Kidney epithelial cell (primary cell): Measurements from ENCODE around the gene CUBN. TPM values are rescaled to one million over a fixed set of nuclear protein-coding genes. Genes with fewer than 3 reads are reported as not detected.

Experiments
- DNase-seq: peaks from one replicate; pipeline ENCODE4 v3.0.0-alpha.2; 2010; ENCODE audit warnings: low read depth
- H3K27me3 ChIP-seq: 2 replicates; pipeline ENCODE4 v1.6.0; 2011; ENCODE audit warnings: low read length; ENCODE audit not compliant: control insufficient read depth, insufficient read depth
- H3K36me3 ChIP-seq: 2 replicates; pipeline ENCODE4 v1.5.1; 2011; ENCODE audit warnings: low read length; ENCODE audit not compliant: control insufficient read depth, insufficient read depth
- H3K4me3 ChIP-seq: 2 replicates; pipeline ENCODE4 v1.5.1; 2011; ENCODE audit warnings: low read depth, mild to moderate bottlenecking, control low read depth, low read length
- total RNA-seq: library from RNA; depleted of rRNA; stranded (reverse); fragments of >200 nt; gene quantifications from 2 replicates; pipeline ENCODE4 v1.2.3, GENCODE V29; 2015
- TF ChIP-seq, protein P1 (sequence below): IDR thresholded peaks from 2 replicates; pipeline ENCODE4 v1.5.1; 2011; ENCODE audit warnings: mild to moderate bottlenecking, moderate library complexity, low read length, control low read depth, inconsistent platforms; ENCODE audit not compliant: insufficient read depth, poor library complexity, severe bottlenecking

The CUBN gene
- total RNA-seq, 1 donor from 2014 or later = 1.3 TPM

DNA sequence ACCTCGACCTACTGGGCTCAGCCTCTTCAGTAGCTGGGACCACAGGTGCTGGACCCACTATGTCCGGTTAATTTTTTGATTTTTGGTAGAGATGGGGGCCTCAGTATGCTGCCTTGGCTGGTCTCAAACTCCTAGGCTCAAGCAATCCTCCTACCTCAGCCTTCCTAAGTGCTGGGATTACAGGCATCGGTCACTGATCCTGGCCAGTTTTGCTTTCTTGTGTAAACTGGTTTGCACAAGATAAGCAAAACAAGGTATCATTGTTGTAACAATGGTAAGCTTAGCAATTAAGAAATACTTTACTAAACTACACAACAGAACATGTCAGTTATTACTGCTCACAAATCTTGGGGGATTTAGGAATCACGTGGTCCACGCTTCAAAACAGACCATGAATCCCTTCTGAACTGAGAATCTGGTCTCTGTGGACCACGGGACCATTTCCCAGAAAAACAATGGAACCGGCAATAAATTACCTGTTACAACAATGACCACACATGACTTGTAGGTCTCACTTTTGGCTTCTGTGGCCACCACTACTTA is 349.2 kb downstream of the CUBN start:
- H3K4me3 ChIP-seq = no peak overlapping the region
- H3K36me3 ChIP-seq = no peaks in the 10 kb centered on the region
- H3K27me3 ChIP-seq = no peaks in the 10 kb centered on the region
- DNase-seq = no peak
- TF ChIP-seq, protein P1, sequence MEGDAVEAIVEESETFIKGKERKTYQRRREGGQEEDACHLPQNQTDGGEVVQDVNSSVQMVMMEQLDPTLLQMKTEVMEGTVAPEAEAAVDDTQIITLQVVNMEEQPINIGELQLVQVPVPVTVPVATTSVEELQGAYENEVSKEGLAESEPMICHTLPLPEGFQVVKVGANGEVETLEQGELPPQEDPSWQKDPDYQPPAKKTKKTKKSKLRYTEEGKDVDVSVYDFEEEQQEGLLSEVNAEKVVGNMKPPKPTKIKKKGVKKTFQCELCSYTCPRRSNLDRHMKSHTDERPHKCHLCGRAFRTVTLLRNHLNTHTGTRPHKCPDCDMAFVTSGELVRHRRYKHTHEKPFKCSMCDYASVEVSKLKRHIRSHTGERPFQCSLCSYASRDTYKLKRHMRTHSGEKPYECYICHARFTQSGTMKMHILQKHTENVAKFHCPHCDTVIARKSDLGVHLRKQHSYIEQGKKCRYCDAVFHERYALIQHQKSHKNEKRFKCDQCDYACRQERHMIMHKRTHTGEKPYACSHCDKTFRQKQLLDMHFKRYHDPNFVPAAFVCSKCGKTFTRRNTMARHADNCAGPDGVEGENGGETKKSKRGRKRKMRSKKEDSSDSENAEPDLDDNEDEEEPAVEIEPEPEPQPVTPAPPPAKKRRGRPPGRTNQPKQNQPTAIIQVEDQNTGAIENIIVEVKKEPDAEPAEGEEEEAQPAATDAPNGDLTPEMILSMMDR = no peak

- Histone ChIP-seq H3K27me3 (no peaks in the 10 kb centered on the region), H3K4me3 (no peak overlapping the region), H3K36me3 (no peaks in the 10 kb centered on the region)
- TF ChIP-seq, protein P1 = no peak
- DNase-seq = no peak
These were observed 350.2 kb downstream of the CUBN start for GRCh38 chr10:16779384-16779915.

GRCh38 chr10:16777473-16778370 is 351.9 kb downstream of the CUBN start:
- H3K36me3 ChIP-seq = no peaks in the 10 kb centered on the region
- H3K27me3 ChIP-seq = no peaks in the 10 kb centered on the region
- H3K4me3 ChIP-seq = no peak overlapping the region
- peak; percentile 21 for DNase-seq
- TF ChIP-seq, protein P1 = peak; percentile 44

DNA sequence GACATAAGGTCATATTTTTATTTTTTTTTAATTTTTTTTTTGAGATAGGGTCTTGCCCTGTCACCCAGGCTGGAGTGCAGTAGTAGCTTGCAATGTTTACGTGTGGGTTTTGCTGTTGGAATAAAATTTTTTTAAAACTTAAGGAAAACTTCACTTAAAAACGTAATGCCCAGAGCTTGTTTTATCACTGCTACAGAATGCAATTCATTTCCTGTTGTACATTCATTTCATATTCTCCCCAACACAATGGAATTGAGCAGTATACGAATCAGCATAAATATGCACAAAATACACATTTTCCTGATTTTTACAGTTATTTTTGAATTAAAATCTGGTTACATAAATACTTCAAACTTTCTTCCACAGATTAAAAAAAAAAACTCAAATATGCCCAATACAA is 352.7 kb downstream of the CUBN start:
- H3K27me3 ChIP-seq = no peaks in the 10 kb centered on the region
- H3K4me3 ChIP-seq = no peak overlapping the region
- TF ChIP-seq, protein P1 = no peak
- DNase-seq = no peak
- H3K36me3 ChIP-seq = no peaks in the 10 kb centered on the region

Other genes with a start within 250 kb of the CUBN start
- gene TRDMT1, start 71.9 kb upstream of the CUBN start, total RNA-seq = 6.3 and 7.4 TPM in 2 replicates
- 5,277 and 5,556 TPM in 2 replicates for gene VIM, start 98.4 kb upstream of the CUBN start, total RNA-seq